GM23338 (cell line): ENCODE measurements around the gene HELZ. TPM values are rescaled to one million over a fixed set of nuclear protein-coding genes. Genes with fewer than 3 reads are reported as not detected.

ENCODE experiments used
- ATAC-seq: fragments of 200-7000 bp; cut with Tn5 transposase; 3 replicates; pipeline ENCODE4 v1.9.1; 2020
- DNase-seq: peaks from one replicate; pipeline ENCODE4 v3.0.0-alpha.2; 2015; ENCODE audit warnings: low spot score
- H2AFZ ChIP-seq: fragments of 200-600 bp; sonication (generic); 2 replicates; pipeline ENCODE4 v1.8.0; 2016; ENCODE audit warnings: antibody characterized with exemption, mild to moderate bottlenecking, moderate library complexity
- H3F3A ChIP-seq: fragments of 200-600 bp; sonication (generic); replicated peaks from 2 replicates; pipeline ENCODE4 v1.8.0; 2017; ENCODE audit warnings: antibody characterized with exemption, mixed run types, low read depth
- H3K27ac ChIP-seq: fragments of 200-600 bp; sonication (generic); 2 replicates; pipeline ENCODE4 v1.6.1; 2016; ENCODE audit warnings: low read depth
- H3K27me3 ChIP-seq: fragments of 200-600 bp; sonication (generic); 2 replicates; pipeline ENCODE4 v1.8.0; 2016; ENCODE audit warnings: mild to moderate bottlenecking, mixed run types, moderate library complexity; ENCODE audit not compliant: insufficient read depth
- H3K36me3 ChIP-seq: fragments of 200-600 bp; sonication (generic); 2 replicates; pipeline ENCODE4 v1.8.0; 2016; ENCODE audit warnings: mild to moderate bottlenecking; ENCODE audit not compliant: insufficient read depth
- H3K4me1 ChIP-seq: fragments of 200-600 bp; sonication (generic); 2 replicates; pipeline ENCODE4 v1.8.0; 2016; ENCODE audit warnings: mild to moderate bottlenecking, moderate library complexity; ENCODE audit not compliant: insufficient read depth
- H3K4me2 ChIP-seq: fragments of 200-600 bp; sonication (generic); 2 replicates; pipeline ENCODE4 v1.7.1; 2017; ENCODE audit warnings: mixed run types
- H3K4me3 ChIP-seq: fragments of 200-600 bp; sonication (generic); 2 replicates; pipeline ENCODE4 v1.6.1; 2016; ENCODE audit warnings: mixed run types
- H3K79me2 ChIP-seq: fragments of 200-600 bp; sonication (generic); replicated peaks from 2 replicates; pipeline ENCODE4 v1.8.0; 2017; ENCODE audit warnings: mild to moderate bottlenecking; ENCODE audit not compliant: insufficient read depth
- H3K9me2 ChIP-seq: fragments of 200-600 bp; sonication (generic); 2 replicates; pipeline ENCODE4 v1.8.0; 2017; ENCODE audit not compliant: insufficient read depth
- H4K20me1 ChIP-seq: fragments of 200-600 bp; sonication (generic); replicated peaks from 2 replicates; pipeline ENCODE4 v1.8.0; 2017; ENCODE audit warnings: mild to moderate bottlenecking; ENCODE audit not compliant: insufficient read depth
- H3K27ac Mint-ChIP-seq: 2 replicates; pipeline ENCODE4 v1.8.0; 2020; ENCODE audit warnings: inconsistent platforms, mild to moderate bottlenecking, moderate library complexity, mixed read lengths
- H3K27me3 Mint-ChIP-seq: 3 replicates; pipeline ENCODE4 v1.8.0; 2022; ENCODE audit warnings: low read depth, mild to moderate bottlenecking, moderate library complexity, mixed read lengths, inconsistent platforms; ENCODE audit not compliant: insufficient read depth, poor library complexity
- H3K36me3 Mint-ChIP-seq: 3 replicates; pipeline ENCODE4 v1.8.0; 2021; ENCODE audit warnings: low read depth, mild to moderate bottlenecking, inconsistent platforms, moderate library complexity, mixed read lengths
- H3K4me1 Mint-ChIP-seq: 3 replicates; pipeline ENCODE4 v1.8.0; 2020; ENCODE audit warnings: mild to moderate bottlenecking, inconsistent platforms, mixed read lengths
- H3K4me3 Mint-ChIP-seq: 3 replicates; pipeline ENCODE4 v1.8.0; 2021; ENCODE audit warnings: moderate library complexity, mild to moderate bottlenecking, inconsistent platforms, mixed read lengths
- H3K9me3 Mint-ChIP-seq: 3 replicates; pipeline ENCODE4 v1.8.0; 2020; ENCODE audit warnings: moderate library complexity, mild to moderate bottlenecking, inconsistent platforms, mixed read lengths
- CREB1 ChIP-seq: fragments of 250-450 bp; sonication (Bioruptor Pico); IDR thresholded peaks from 2 replicates; pipeline ENCODE4 v1.5.0; 2020; ENCODE audit warnings: low read depth, mild to moderate bottlenecking, moderate library complexity
- CTCF ChIP-seq, 2 experiments: fragments of 200-600 bp in 1 of 2; sonication (generic) in 1 of 2; conservative IDR thresholded peaks; 2 replicates each; pipeline versions ENCODE4 v1.5.1 to v1.6.1; 2016 to 2017; ENCODE audit warnings: antibody characterized with exemption in 2 of 2, low read depth in 2 of 2, mild to moderate bottlenecking in 2 of 2, moderate library complexity in 1 of 2
- ETS1 ChIP-seq: IDR thresholded peaks from 2 replicates; pipeline ENCODE4 v1.6.1; 2016; ENCODE audit warnings: antibody characterized with exemption
- EZH2phosphoT487 ChIP-seq: fragments of 200-600 bp; sonication (generic); IDR thresholded peaks from one replicate; pipeline ENCODE4 v1.8.1; 2018; ENCODE audit warnings: antibody characterized with exemption; ENCODE audit not compliant: unreplicated experiment
- JUNB ChIP-seq: IDR thresholded peaks from one replicate; pipeline ENCODE4 v1.6.1; 2016; ENCODE audit warnings: antibody characterized with exemption; ENCODE audit not compliant: unreplicated experiment
- NANOG ChIP-seq: IDR thresholded peaks from 2 replicates; pipeline ENCODE4 v1.6.1; 2016; ENCODE audit warnings: antibody characterized with exemption, borderline replicate concordance
- POLR2AphosphoS5 ChIP-seq: IDR thresholded peaks from 2 replicates; pipeline ENCODE4 v1.6.1; 2016; ENCODE audit warnings: antibody characterized with exemption, low read depth
- REST ChIP-seq: IDR thresholded peaks from one replicate; pipeline ENCODE4 v1.6.1; 2018; ENCODE audit warnings: antibody characterized with exemption; ENCODE audit not compliant: unreplicated experiment
- STAT1 ChIP-seq: IDR thresholded peaks from one replicate; pipeline ENCODE4 v1.6.1; 2016; ENCODE audit warnings: antibody characterized with exemption; ENCODE audit not compliant: unreplicated experiment
- ZNF114 ChIP-seq: fragments of 250-450 bp; sonication (Bioruptor Pico); IDR thresholded peaks from 2 replicates; pipeline ENCODE4 v1.5.0; 2020; ENCODE audit warnings: mild to moderate bottlenecking, moderate library complexity
- ZNF331 ChIP-seq: fragments of 250-450 bp; sonication (Bioruptor Pico); IDR thresholded peaks from 2 replicates; pipeline ENCODE4 v1.5.0; 2020; ENCODE audit warnings: low read depth, mild to moderate bottlenecking, moderate library complexity
- ZNF462 ChIP-seq: fragments of 250-450 bp; sonication (Bioruptor Pico); IDR thresholded peaks from 2 replicates; pipeline ENCODE4 v1.5.0; 2020; ENCODE audit warnings: mild to moderate bottlenecking, moderate library complexity
- polyA plus RNA-seq: library from polyadenylated mRNA; unstranded; fragments of >200 nt; fragmentation: Nextera tagmentation; extraction: Ambion mirVana; gene quantifications from 2 replicates; pipeline ENCODE4 v1.2.1, GENCODE V29; 2016
- total RNA-seq: library from RNA; depleted of rRNA; stranded (reverse); fragments of >200 nt; shearing (Covaris generic); gene quantifications from 2 replicates; pipeline ENCODE4 v1.2.3, GENCODE V29; 2014

Gene HELZ
- total and polyA plus RNA-seq, 2 experiments from 2014 or later = 38.9 to 62.0 TPM

- Histone ChIP-seq H3K79me2 (peaks cover 17% of the 10 kb centered on the region), H3K27me3 (no peaks in the 10 kb centered on the region), H3F3A (no peaks in the 10 kb centered on the region), H2AFZ (no peak overlapping the region), H4K20me1 (peaks cover 16% of the 10 kb centered on the region), H3K27ac (no peak overlapping the region), H3K4me2 (no peak overlapping the region), H3K9me2 (no peaks in the 10 kb centered on the region), H3K4me3 (no peak overlapping the region), H3K4me1 (no peaks in the 10 kb centered on the region), H3K36me3 (peaks cover 9% of the 10 kb centered on the region; the same call in 1 of the 2 replicates)
- DNase-seq = no peak
- Mint-ChIP-seq H3K4me1 (peaks cover 3% of the 10 kb centered on the region; the same call in 2 of the 3 replicates), H3K4me3 (no peak overlapping the region), H3K27me3 (no peaks in the 10 kb centered on the region), H3K27ac (no peak overlapping the region), H3K36me3 (peaks cover 11% of the 10 kb centered on the region; the same call in 2 of the 3 replicates), H3K9me3 (no peaks in the 10 kb centered on the region)
- no peak for ATAC-seq
- TF ChIP-seq POLR2AphosphoS5 (no peak), JUNB (no peak), ZNF114 (no peak), ZNF331 (no peak), ETS1 (no peak), EZH2phosphoT487 (no peak), ZNF462 (CRISPR knock-in tag) (no peak), REST (no peak), NANOG (no peak), CTCF (conservative IDR thresholded peaks at IDR 0.05; ENCODE audit: low read depth in 2 of 2) (no peak), CREB1 (no peak), STAT1 (no peak)
Observed at GRCh38 chr17:67216578-67217320, 28.2 kb downstream of the HELZ start.
